ENCODE data around the gene SLITRK2.

Gene SLITRK2

DNA sequence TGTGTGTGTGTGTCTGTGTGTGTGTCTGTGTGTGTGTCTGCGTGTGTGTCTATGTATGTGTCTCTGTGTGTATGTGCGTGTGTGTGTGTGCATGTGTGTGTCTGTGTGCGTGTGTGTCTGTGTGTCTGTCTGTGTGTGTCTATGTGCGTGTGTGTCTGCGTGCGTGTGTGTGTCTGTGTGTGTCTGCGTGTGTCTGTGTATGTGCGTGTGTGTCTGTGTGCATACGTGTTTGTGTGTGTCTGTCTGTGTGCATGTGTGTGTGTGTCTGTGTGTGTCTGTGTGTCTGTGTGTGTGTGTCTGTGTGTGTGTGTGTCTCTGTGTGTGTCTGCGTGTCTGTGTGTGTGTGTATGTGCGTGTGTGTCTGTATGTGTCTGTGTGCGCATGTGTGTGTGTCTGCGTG is 35.6 kb downstream of the SLITRK2 start:
- DNase-seq = no peak

DNA sequence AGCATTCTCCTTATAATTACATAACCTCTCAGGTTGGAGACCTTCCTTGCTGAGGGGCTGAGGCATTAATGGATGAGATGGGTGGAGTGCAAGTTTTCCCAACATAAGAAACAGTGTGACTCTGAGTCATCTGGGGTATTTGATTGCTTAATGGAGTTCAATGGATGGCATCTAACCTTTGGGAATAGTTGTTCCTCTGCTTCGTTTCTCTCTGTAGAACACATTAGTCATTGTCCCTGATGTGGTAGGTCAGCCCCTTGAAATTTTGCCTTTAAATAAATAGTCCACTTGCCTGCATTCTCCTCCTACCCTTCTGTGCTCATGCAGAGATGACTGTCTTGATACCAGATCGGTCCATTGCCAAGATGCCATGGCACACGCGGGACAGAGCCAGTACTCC is 38.6 kb downstream of the SLITRK2 start:
- no peak for DNase-seq

DNA sequence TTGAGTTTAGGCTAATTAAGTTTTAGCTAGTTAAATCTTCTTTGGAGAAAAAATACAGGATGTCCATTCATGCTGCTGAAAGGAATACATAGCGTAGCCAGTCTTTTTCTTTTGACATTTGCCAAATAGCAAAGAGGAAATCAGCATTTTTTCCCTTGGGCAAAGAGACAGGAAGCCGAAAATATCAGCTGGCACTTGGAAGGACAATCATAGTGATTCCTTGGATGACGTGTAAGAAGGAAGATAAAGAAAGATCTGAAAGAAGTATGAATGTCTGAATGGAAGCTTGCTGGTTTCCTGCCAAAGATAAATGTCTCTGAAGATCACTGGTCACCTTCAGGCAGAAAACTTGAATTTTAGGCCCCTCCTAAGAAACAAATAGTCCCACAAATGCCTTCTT is 44.2 kb downstream of the SLITRK2 start:
- no peak for DNase-seq

DNA sequence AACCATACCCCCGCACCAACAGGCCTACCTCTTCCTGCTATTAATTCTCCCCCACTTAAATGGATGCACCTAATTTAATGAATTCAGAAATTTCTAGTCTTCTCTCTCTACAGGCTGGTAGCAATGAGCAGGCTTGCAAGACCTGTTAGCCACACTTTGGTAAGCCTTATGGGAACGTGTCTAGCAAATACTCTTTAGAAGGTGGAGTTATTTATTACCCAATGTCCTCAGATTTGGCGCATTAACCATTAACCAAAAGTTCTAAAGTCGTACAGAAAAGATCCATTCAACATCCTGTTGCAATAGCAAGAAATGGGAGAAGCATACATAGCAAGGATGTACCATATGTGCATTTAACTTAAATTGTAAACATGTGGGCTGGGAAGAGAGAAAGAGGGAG is 47.5 kb downstream of the SLITRK2 start:
- DNase-seq = no peak
